ENCODE measurements around the gene CCR2.

The CCR2 gene

GRCh38 chr3:46335541-46335940 is 18.4 kb upstream of the CCR2 start:
- TF ChIP-seq CTCF (IDR thresholded peaks at IDR 0.05; ENCODE audit: low read depth, low read length) (no peak), EZH2phosphoT487 (IDR thresholded peaks at IDR 0.05; ENCODE audit: low read depth) (no peak)
- no peaks in the 10 kb centered on the region; the same call in 1 of the 2 replicates for H3K27me3 ChIP-seq (ENCODE audit: low read depth, low read length)
- no peaks in the 10 kb centered on the region for H4K20me1 ChIP-seq (ENCODE audit: insufficient read depth, low read length)
- H2AFZ ChIP-seq (ENCODE audit: low read depth, low read length), result no peak overlapping the region
- H3K4me3 ChIP-seq (ENCODE audit: low read length), result no peak overlapping the region
- peaks cover 8% of the 10 kb centered on the region for H3K36me3 ChIP-seq (replicated peaks; ENCODE audit: low read depth, low read length)
- no peak overlapping the region for H3K4me2 ChIP-seq (ENCODE audit: low read length)
- H3K27ac ChIP-seq (ENCODE audit: low read length), result no peak overlapping the region
- H3K79me2 ChIP-seq (ENCODE audit: low read length), result no peaks in the 10 kb centered on the region
- peaks cover 9% of the 10 kb centered on the region for H3K4me1 ChIP-seq (ENCODE audit: low read length)
- H3K9ac ChIP-seq (ENCODE audit: low read length), result no peak overlapping the region
- H3K9me3 ChIP-seq (ENCODE audit: insufficient read depth, low read length), result peaks cover 32% of the 10 kb centered on the region

- TF ChIP-seq CTCF (IDR thresholded peaks at IDR 0.05; ENCODE audit: low read depth, low read length), result no peak
- TF ChIP-seq EZH2phosphoT487 (IDR thresholded peaks at IDR 0.05; ENCODE audit: low read depth), result no peak
Observed at GRCh38 chr3:46337911-46338310, 16.0 kb upstream of the CCR2 start.

GRCh38 chr3:46338840-46339239 is 15.1 kb upstream of the CCR2 start:
- Histone ChIP-seq H3K9ac (ENCODE audit: low read length) (no peak overlapping the region), H2AFZ (ENCODE audit: low read depth, low read length) (no peak overlapping the region), H3K36me3 (replicated peaks; ENCODE audit: low read depth, low read length) (peaks cover 10% of the 10 kb centered on the region), H3K4me1 (ENCODE audit: low read length) (peaks cover 9% of the 10 kb centered on the region), H3K4me2 (ENCODE audit: low read length) (no peak overlapping the region), H3K79me2 (ENCODE audit: low read length) (no peaks in the 10 kb centered on the region), H3K9me3 (ENCODE audit: insufficient read depth, low read length) (peaks cover 32% of the 10 kb centered on the region), H4K20me1 (ENCODE audit: insufficient read depth, low read length) (no peaks in the 10 kb centered on the region), H3K27me3 (ENCODE audit: low read depth, low read length) (no peaks in the 10 kb centered on the region; the same call in 1 of the 2 replicates), H3K4me3 (ENCODE audit: low read length) (no peak overlapping the region), H3K27ac (ENCODE audit: low read length) (no peak overlapping the region)
- TF ChIP-seq EZH2phosphoT487 (IDR thresholded peaks at IDR 0.05; ENCODE audit: low read depth) (no peak), CTCF (IDR thresholded peaks at IDR 0.05; ENCODE audit: low read depth, low read length) (no peak)

More at GRCh38 chr3:46337911-46338310, 16.0 kb upstream of the CCR2 start:
- Histone ChIP-seq H3K27ac (ENCODE audit: low read length) (no peak overlapping the region), H3K9ac (ENCODE audit: low read length) (no peak overlapping the region), H3K4me1 (ENCODE audit: low read length) (peaks cover 9% of the 10 kb centered on the region), H2AFZ (ENCODE audit: low read depth, low read length) (no peak overlapping the region), H3K9me3 (ENCODE audit: insufficient read depth, low read length) (peaks cover 32% of the 10 kb centered on the region), H3K4me3 (ENCODE audit: low read length) (no peak overlapping the region), H3K27me3 (ENCODE audit: low read depth, low read length) (no peaks in the 10 kb centered on the region; the same call in 1 of the 2 replicates), H3K36me3 (replicated peaks; ENCODE audit: low read depth, low read length) (peaks cover 8% of the 10 kb centered on the region), H3K79me2 (ENCODE audit: low read length) (no peaks in the 10 kb centered on the region), H4K20me1 (ENCODE audit: insufficient read depth, low read length) (no peaks in the 10 kb centered on the region), H3K4me2 (ENCODE audit: low read length) (no peak overlapping the region)

GRCh38 chr3:46344476-46344875 is 9.4 kb upstream of the CCR2 start:
- Histone ChIP-seq H2AFZ (ENCODE audit: low read depth, low read length) (no peak overlapping the region), H4K20me1 (ENCODE audit: insufficient read depth, low read length) (no peaks in the 10 kb centered on the region), H3K4me3 (ENCODE audit: low read length) (no peak overlapping the region), H3K4me1 (ENCODE audit: low read length) (peaks cover 20% of the 10 kb centered on the region), H3K27ac (ENCODE audit: low read length) (no peak overlapping the region), H3K79me2 (ENCODE audit: low read length) (no peaks in the 10 kb centered on the region), H3K27me3 (ENCODE audit: low read depth, low read length) (no peaks in the 10 kb centered on the region; the same call in 1 of the 2 replicates), H3K9me3 (ENCODE audit: insufficient read depth, low read length) (peaks cover 31% of the 10 kb centered on the region), H3K4me2 (ENCODE audit: low read length) (no peak overlapping the region), H3K9ac (ENCODE audit: low read length) (no peak overlapping the region), H3K36me3 (replicated peaks; ENCODE audit: low read depth, low read length) (peaks cover 13% of the 10 kb centered on the region)
- TF ChIP-seq EZH2phosphoT487 (IDR thresholded peaks at IDR 0.05; ENCODE audit: low read depth) (no peak), CTCF (IDR thresholded peaks at IDR 0.05; ENCODE audit: low read depth, low read length) (no peak)

All from OCI-LY3 (cell line).